HG02970 (cell line): ENCODE results near the gene MAMDC2.
"Not testable (repeated sequence)": the region's sequence is repeated elsewhere in the genome, so short reads cannot be mapped to it uniquely, and the experiment has no call there.

ENCODE experiments used
- ATAC-seq: cut with Tn5 transposase; IDR thresholded peaks from one replicate; pipeline ENCODE4 v1.9.1; 2021; ENCODE audit warnings: mild to moderate bottlenecking, moderate library complexity, moderate number of reproducible peaks; ENCODE audit not compliant: unreplicated experiment, low FRiP score

Gene MAMDC2

DNA sequence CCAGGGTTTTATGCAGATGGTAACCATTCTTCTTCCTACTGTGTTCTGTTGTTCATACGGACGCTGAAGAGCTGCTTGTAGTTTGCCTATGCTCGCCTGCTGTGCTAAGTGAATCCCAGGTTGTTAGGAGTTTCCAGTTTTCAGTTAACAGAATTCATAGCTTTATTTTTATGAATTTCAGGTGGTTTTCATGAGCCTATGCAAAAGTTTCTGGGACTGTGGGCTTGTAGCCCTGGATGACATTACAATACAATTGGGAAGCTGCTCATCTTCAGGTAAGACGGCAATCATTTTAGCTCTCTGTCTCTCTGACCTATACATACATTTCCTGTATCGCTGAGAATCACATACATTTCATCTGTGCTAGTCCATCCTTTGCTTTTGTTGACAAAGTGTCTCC lies 124.9 kb downstream of the MAMDC2 start:
- no peak for ATAC-seq

DNA sequence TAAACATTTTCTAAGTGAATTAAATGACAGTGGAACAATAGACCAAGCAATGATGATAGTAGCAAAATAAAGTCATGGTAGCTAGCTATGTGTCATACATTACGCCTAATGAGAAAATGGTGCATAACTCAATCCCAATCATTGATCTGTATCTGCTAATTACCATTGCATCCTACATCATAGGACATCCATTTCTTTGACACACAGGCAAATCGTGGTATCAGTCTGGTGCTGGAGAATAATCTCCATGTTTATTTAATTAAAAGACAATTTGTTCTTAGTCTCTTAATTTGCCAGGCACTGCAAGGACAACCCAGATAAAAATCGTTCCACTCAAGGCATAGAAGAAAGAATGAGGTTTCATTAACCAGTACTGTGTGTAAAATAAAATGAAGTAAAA lies 125.6 kb downstream of the MAMDC2 start:
- no peak for ATAC-seq

DNA sequence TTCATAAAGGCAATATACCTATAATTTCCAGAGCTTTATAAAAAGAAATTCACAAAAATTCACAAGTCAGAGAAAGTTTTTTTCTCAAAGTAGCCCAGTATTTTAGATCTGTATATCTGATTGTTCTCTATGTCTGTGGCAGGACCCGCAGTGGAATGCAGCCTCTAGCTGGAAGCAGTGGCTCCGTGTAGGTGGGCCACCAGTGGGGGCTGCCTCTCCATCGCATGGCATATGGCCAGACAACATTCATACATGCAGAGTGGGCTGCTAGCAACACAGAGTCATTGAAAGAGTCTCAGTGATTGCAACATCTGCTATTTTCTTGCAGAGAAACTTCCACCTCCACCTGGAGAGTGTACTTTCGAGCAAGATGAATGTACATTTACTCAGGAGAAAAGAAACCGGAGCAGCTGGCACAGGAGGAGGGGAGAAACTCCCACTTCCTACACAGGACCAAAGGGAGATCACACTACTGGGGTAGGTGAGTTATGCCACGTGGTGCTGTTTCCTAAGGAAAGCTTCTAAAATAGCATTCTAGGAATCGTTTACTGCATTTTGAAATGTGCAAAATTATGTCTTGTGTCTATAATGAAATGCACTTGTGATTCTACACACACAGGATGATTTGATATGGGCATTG lies 126.6 kb downstream of the MAMDC2 start:
- no peak for ATAC-seq

DNA sequence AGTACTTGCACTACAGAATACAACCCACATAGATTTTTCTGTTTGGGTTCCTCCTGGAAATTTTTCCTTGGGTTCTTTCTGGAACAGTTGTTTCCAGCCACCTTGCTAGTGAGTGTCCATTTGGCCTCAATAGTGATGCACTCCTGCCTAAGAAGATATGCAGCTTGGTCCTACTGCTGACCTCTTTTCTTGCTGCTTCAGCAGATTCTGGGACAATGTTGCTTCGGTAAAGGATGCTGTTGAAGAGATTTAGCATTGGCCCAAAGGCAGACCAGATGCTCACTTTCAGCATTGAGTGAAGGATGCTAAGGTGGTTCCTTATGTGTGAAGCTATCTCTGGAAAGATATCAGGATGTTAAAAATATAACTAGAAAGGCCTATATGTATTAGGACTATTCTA lies 128.9 kb downstream of the MAMDC2 start:
- no peak for ATAC-seq

DNA sequence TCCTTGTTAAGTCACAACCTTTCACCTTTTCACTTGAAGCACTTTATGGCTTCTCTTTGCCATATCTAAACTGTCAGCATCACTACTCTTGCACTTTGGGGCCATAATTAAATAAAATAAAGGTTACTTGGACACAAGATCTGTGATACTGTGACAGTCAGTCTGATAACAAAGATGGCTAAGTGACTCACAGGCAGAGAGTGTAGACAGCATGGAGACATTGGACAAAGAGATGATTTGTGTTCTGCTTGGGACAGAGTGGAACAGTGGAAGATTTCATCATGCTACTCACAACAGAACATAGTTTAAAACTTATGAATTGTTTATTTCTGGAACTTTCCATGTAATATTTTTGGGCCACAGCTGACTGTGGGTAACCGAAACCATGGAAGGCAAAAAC lies 133.5 kb downstream of the MAMDC2 start:
- no peak for ATAC-seq

DNA sequence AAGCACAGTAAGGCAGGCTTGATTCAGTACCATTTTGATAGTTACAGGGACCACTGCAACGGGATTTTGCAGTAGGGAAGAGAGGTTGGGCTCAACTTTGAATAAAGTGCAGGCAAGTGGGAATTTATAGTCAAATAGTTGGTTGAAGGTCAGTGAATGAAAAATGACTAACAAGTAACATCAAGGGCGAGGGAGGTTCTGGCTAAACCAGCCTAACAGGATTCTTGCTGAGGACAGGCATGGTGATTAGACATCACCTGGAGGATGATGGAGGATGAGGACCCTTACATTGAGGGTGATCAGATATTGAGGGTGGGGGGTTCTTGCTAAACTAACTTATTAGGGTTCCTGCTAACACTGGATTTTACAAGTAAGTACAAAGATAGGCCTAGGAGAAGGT lies 149.1 kb downstream of the MAMDC2 start:
- no peak for ATAC-seq

DNA sequence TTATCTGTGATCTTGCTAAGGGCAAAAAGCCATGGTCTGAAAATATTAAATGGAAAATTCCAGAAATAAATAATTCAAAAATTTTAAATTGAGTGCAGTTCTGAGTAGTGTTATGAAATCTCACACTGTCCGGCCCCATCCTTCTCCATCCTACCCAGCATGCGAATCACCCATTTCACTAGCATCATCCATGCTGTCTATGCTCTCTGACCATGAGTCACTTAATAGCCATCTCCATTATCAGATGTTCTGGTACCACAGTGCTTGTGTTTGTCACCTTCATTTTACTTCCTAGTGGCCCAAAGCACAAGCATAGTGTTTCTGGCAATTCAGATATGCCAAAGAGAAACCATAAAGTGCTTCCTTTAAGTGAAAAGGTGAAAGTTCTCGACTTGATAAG lies 151.8 kb downstream of the MAMDC2 start:
- ATAC-seq, result no peak

DNA sequence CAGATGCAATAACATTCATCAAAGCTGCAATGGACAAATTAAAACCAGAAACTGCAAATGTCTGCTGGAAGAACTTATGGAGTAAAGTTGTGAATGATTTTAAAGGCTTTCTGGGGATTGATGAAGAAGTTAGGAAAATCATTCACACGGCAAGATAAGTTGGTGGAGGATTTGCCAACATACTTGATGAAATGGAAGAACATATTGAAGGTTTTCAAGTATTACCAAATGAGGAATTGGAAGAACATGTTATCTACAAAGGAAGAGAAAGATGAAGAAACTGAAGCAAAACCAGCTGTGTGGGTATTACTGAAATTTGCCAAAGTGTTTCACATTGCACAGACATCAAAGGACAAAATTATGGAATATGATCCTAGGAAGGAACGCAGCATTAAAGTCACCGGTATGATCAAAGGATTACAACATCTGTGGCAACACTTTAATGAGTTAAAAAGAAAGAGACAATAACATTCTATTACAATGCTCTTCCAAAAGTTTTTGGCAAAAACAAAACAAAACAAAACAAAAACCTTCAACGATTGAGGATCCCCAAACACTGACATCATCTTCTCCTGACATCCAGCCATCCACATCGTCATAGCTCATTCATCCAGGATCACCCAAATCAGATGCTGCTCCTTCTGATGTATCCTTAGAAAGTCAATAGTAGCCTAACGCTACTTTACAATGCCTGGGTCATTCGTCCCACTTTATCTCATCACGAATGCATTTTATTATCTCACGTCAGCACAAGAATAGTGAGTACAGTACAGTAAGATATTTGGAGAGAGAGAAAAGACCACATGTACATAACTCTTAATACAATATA lies 153.8 kb downstream of the MAMDC2 start:
- ATAC-seq, result no peak

DNA sequence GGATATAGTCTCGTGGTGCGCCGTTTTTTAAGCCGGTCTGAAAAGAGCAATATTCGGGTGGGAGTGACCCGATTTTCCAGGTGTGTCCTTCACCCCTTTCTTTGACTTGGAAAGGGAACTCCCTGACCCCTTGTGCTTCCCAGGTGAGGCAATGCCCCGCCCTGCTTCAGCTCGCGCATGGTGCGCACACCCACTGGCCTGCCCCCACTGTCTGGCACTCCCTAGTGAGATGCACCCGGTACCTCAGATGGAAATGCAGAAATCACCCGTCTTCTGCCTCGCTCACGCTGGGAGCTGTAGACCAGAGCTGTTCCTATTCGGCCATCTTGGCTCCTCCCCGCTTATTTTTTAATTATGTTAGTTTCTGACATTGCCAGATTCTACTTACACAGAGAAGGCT lies 161.1 kb downstream of the MAMDC2 start:
- not testable (repeated sequence) for ATAC-seq

DNA sequence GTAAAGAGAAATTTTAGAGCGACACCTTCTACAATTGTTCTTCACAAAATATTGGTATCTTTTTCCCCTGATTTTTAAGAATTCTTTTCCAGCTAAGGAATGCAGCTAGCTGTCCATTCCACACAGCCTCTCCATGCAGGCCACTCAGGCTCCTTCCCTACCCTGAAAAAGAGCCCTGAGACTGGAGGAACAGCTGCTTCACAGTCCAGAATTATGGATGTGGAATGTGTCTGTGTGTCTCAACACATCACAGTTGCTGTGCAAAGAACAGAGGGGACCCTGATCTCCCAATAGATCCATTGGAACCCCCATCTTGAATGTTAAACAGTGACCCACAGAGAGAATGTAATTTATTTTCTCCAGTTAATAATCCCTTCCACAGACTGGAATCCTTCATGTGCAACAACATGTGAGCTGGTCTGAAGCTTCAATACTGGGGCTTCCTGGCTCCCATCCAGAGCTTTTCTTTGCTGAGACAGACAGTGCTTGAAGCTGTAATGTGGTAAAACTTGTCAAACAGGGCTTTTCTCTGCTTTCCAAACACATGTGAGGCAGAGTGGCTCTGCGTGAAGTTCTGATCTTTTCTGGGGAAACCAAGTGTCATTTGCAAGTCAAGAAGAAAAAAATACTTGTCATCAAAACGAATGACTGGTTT lies 161.8 kb downstream of the MAMDC2 start:
- ATAC-seq, result no peak

DNA sequence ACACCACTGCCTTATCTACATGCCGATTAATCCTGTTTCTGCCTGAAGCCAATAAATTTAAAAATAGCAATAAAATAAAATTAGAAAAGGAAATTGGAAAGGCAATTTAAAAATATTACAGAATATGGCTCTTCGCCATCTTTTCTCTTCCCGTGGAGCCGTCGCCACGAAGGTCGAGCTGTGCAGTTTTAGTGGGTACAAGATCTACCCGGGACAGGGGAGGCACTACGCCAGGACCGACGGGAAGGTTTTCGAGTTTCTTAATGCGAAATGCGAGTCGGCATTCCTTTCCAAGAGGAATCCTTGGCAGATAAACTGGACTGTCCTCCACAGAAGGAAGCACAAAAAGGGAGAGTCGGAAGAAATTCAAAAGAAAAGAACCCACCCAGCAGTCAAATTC lies 173.4 kb downstream of the MAMDC2 start:
- no peak for ATAC-seq

DNA sequence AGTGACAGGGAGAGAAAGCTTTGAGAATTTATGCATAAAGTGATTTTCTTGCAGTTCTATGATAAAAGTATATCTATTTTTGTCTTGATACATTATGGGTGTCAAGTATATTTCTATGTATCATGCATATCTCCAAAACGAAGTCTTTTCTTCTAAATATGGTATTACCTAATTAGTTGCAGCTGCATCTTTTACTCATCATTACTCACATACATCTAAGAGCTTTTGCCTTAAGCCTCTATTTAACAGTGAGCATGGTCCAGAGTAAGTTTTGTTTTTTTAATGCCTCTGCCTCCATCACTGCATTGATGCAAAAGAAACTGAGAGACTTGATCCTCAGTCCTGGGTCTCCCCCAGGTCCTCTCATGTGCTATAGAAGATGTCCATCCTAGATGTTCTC lies 175.1 kb downstream of the MAMDC2 start:
- ATAC-seq, result no peak

DNA sequence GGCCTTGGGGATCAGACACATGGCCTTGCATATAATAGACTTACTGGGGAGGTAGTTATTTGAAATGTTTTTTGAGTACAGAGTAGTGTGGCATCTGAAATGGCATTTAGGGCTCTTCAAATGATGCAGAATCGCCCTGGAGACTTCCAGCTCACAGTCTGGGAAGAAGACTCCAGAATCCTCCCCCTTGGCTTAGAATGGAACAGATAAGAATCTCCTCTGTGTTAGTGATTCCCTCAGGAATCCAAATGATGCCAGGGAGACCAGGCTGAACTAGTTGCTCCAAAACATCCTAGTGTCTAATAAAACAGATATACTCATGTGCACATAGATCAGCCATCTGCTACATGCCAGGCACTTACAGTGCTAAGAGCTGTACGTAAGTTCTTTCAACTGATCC lies 176.6 kb downstream of the MAMDC2 start:
- ATAC-seq, result no peak

DNA sequence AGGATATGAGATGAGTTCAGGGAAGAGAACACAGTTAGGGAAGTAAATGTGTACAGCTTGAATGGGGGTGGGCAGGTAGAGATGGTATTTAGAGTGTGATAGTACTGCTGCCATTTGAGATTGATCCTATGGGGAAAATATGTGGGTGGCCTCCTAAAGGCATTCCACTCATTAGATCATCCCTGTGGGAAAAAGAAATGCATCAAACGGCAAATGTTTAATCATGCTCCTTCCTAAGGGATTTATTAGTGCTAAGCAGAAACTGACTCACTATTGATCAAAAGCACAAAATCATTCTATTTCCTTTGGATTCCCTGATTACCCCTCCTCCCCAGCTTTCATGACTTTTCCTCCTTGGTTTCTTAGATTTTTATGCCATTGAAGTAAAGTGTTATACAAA lies 178.7 kb downstream of the MAMDC2 start:
- ATAC-seq, result no peak

DNA sequence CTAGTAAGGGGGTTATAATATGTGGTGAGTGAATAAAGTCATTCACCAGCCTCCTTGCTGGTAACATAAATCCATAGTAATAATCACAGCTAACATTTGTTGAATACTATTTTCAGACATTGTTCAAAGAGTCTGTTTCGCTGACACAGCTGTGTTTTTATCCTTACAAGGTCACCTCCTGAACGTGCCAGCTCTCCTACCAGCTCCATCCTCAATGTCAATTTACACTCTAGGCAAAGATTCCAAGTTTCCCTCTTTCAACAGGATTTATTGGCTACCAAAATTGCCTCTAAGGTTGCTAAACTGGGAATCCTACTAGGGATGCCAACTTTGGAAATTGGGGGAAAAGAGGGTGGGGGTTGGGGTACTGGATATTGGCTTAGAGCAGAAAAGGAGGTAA lies 184.5 kb downstream of the MAMDC2 start:
- no peak for ATAC-seq

DNA sequence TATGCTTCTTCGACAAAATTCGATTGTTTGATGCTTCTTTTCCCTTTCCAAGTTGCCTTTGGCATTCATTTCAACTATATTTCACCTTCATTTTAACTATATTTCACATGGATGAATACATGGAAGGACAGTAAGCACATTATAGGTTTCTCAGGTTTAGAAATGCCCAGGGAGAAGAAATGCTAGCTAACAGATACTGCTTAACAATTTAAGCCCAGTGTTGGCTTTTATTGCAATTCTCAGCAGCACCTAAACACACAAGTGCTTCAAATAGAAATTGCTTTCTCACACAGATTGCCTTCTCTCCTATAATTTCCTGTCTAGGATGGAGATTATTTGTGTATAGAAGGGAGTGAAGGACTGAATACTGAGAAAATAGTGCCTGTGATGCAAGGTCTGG lies 185.0 kb downstream of the MAMDC2 start:
- no peak for ATAC-seq

DNA sequence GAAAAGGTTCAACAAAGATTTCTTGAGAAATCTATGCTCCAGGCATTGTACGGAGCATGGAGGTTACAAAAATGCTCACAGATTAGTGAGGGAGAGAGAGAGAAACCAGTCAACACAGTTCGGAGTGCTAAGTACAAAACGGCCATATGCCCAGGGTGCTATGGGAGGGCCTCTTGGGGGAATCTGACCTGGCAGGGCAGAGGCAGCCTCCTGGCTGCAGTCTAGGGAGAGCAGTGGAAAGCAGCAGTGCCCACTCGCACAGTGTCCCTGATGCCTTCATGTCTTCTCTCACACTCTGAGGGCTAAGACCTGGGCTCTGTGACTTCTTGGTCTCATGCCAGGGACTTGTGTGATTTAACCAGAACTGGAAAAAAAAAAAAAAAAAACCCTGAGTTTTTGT lies 185.4 kb downstream of the MAMDC2 start:
- no peak for ATAC-seq

DNA sequence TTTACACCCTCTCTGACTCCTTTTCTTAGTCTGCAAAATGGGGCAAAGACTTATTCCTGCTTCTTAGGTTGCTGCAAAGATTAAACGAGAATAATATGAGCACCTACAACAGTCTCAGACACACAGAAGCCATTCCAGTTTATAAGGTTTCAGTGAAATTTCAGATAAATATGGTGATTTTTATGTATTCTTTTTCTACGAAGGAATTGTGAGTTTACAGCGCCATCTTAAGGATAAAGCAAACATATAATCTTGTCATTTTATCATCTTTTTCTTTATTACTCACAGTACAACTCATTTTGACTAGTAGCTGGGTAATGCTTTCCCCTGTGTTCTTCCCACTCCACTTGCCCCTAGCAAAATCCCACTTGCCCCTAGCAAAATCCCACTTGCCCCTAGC lies 185.9 kb downstream of the MAMDC2 start:
- ATAC-seq, result no peak

DNA sequence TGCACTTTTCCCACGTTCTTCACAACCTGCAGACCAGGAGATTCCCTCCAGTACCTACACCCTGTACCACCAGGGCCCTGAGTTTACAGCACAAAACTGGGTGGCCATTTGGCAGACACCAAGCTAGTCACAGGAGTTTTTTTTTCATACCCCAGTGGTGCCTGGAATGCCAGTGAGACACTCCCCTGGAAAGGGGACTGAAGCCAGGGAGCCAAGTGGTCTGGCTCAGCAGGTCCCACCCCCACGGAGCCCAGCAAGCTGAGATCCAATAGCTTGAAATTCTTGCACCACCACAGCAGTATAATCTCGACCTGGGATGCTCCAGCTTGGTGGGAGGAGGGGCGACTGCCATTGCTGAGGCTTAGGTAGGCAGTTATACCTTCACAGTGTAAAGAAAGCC lies 188.8 kb downstream of the MAMDC2 start:
- ATAC-seq, result no peak

DNA sequence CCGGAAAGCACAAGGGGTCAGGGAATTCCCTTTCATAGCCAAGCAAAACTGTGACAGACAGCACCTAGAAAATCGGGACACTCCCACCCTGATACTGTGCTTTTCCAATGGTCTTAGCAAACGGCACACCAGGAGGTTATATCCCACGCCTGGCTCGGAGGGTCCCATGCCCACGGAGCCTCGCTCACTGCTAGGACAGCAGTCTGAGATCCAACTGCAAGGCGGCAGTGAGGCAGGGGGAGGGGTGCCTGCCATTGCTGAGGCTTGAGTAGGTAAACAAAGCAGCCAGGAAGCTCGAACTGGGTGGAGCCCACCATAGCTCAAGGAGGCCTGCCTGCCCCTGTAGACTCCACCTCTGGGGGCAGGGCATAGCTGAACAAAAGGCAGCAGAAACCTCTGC lies 190.6 kb downstream of the MAMDC2 start:
- not testable (repeated sequence) for ATAC-seq

DNA sequence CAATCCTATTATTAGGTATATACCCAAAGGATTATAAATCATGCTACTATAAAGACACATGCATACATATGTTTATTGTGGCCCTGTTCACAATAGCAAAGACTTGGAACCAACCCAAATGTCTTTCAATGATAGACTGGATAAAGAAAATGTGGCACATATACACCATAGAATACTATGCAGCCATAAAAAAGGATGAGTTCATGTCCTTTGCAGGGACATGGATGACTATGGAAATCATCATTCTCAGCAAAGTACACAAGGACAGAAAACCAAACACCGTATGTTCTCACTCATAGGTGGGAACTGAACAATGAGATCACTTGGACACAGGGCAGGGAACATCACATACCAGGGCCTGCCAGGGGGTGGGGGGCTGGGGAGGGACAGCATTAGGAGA lies 202.3 kb downstream of the MAMDC2 start:
- not testable (repeated sequence) for ATAC-seq

DNA sequence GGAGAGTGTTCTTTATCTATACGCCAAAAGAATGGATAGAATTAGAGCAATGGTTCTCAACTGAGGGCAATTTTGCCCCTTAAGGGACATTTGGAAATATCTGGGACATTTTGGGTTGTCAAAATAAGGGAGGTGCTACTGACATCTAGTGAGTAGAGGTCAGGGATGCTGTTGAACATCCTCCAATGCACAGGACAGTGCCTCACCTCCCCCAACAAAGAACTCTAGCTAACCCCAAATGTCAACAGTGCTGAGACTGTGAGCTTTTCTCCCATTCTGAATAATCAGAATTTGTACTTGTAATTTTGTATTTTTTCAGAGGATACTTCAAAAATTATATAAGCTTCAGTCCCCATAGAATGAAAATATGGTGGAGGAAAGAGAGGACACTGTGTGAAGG lies 206.6 kb downstream of the MAMDC2 start:
- no peak for ATAC-seq
